Neutrophil (primary cell): ENCODE data around the gene ITGA2B.
"Not testable (repeated sequence)": the region's sequence is repeated elsewhere in the genome, so short reads cannot be mapped to it uniquely, and the experiment has no call there.

ENCODE experiments used
- H3K27ac ChIP-seq: fragments of 200-600 bp; sonication (generic); 2 replicates; pipeline ENCODE4 v1.5.1; 2016; ENCODE audit warnings: mild to moderate bottlenecking, moderate library complexity
- H3K27me3 ChIP-seq: fragments of 200-600 bp; sonication (generic); 2 replicates; pipeline ENCODE4 v1.6.0; 2016; ENCODE audit warnings: mild to moderate bottlenecking
- H3K36me3 ChIP-seq: fragments of 200-600 bp; sonication (generic); 2 replicates; pipeline ENCODE4 v1.5.1; 2017
- H3K4me1 ChIP-seq, 2 experiments: fragments of 200-600 bp in 1 of 2; sonication (generic) in 1 of 2; 1 replicate in 1 of 2; 2 replicates in 1 of 2; pipeline versions ENCODE4 v1.5.1 to v1.6.1; 2013 to 2016; ENCODE audit warnings: low read depth in 1 of 2, low read length in 1 of 2, mild to moderate bottlenecking in 1 of 2, moderate library complexity in 1 of 2; ENCODE audit not compliant: control insufficient read depth in 1 of 2, insufficient read depth in 1 of 2
- H3K4me3 ChIP-seq, 2 experiments: fragments of 200-600 bp in 1 of 2; sonication (generic) in 1 of 2; 1 replicate in 1 of 2; 2 replicates in 1 of 2; pipeline ENCODE4 v1.5.1; 2013 to 2016; ENCODE audit warnings: low read depth in 1 of 2, low read length in 1 of 2, mild to moderate bottlenecking in 1 of 2, moderate library complexity in 1 of 2
- H3K9me3 ChIP-seq: fragments of 200-600 bp; sonication (generic); 2 replicates; pipeline ENCODE4 v1.5.1; 2016
- TF ChIP-seq, protein P1 (sequence below): fragments of 200-600 bp; sonication (generic); IDR thresholded peaks from 2 replicates; pipeline ENCODE4 v1.5.1; 2016; ENCODE audit warnings: antibody characterized with exemption

Gene ITGA2B

GRCh38 chr17:44396946-44397345 lies 7.5 kb upstream of the ITGA2B start:
- no peak overlapping the region for H3K4me3 ChIP-seq
- H3K27ac ChIP-seq: no peak overlapping the region
- peaks cover 51% of the 10 kb centered on the region for H3K36me3 ChIP-seq
- TF ChIP-seq, protein P1, sequence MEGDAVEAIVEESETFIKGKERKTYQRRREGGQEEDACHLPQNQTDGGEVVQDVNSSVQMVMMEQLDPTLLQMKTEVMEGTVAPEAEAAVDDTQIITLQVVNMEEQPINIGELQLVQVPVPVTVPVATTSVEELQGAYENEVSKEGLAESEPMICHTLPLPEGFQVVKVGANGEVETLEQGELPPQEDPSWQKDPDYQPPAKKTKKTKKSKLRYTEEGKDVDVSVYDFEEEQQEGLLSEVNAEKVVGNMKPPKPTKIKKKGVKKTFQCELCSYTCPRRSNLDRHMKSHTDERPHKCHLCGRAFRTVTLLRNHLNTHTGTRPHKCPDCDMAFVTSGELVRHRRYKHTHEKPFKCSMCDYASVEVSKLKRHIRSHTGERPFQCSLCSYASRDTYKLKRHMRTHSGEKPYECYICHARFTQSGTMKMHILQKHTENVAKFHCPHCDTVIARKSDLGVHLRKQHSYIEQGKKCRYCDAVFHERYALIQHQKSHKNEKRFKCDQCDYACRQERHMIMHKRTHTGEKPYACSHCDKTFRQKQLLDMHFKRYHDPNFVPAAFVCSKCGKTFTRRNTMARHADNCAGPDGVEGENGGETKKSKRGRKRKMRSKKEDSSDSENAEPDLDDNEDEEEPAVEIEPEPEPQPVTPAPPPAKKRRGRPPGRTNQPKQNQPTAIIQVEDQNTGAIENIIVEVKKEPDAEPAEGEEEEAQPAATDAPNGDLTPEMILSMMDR: no peak
- no peaks in the 10 kb centered on the region for H3K9me3 ChIP-seq
- H3K4me1 ChIP-seq: no peaks in the 10 kb centered on the region
- H3K27me3 ChIP-seq: no peaks in the 10 kb centered on the region

DNA sequence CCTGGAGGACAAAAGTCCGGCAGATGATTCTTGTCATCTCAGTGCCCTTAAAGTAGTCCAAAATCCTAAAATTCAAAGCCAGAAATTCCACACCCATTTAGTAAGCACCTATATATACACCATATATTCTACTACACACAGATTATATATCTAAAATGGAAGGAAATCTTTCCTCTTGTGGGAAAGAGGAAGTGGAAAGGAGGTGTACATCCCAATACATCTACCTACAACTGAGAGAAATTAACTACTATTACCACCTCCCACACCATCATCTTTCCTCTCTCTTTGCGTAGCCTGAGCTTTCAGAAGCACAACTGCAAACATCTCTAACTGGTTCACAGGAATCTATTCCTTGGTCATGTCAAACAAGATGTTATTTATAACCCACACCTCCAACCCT lies 5.4 kb upstream of the ITGA2B start:
- H3K9me3 ChIP-seq: no peaks in the 10 kb centered on the region
- H3K4me3 ChIP-seq: no peak overlapping the region
- H3K27ac ChIP-seq: no peak overlapping the region
- TF ChIP-seq, protein P1: no peak
- H3K27me3 ChIP-seq: peaks cover 5% of the 10 kb centered on the region
- H3K36me3 ChIP-seq: peaks cover 32% of the 10 kb centered on the region
- H3K4me1 ChIP-seq: no peaks in the 10 kb centered on the region

- not testable (repeated sequence) for H3K4me3 ChIP-seq, H3K27me3 ChIP-seq, H3K9me3 ChIP-seq, H3K27ac ChIP-seq, H3K4me1 ChIP-seq
- H3K36me3 ChIP-seq: peaks cover 24% of the 10 kb centered on the region
Measured at GRCh38 chr17:44394112-44394511, 4.7 kb upstream of the ITGA2B start.

- H3K4me1 ChIP-seq: peaks cover 5 to 9% of the 10 kb centered on the region in 2 experiments
- H3K9me3 ChIP-seq: no peaks in the 10 kb centered on the region
- H3K36me3 ChIP-seq: no peaks in the 10 kb centered on the region
- no peak overlapping the region for H3K27ac ChIP-seq
- TF ChIP-seq, protein P1: no peak
- no peak overlapping the region for H3K4me3 ChIP-seq
- H3K27me3 ChIP-seq: peaks cover 39% of the 10 kb centered on the region
Measured at GRCh38 chr17:44390250-44390870, 911 bp upstream of the ITGA2B start.

DNA sequence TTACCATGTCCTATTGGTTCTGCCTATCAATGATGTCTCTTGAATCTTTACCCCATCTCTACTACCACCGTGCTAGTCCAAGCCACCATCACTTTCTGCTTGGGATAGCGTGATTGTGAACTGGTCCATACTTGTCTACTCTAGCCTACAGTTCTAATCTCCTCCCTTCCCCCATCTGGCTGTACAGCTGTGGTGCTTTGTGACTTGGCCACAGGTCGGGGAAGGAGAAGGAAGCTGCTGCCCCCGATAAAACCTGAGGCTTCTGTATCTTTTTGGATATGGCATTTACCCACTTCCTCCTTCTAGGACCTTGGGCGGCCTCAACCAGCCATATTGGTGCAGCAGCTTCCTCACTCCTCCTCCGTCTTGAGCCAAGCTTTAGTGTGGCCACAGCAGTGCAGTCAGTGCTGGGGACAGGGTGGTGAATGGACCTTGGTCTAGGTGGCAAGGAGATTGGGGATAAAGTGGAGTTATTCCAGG lies 314 bp upstream of the ITGA2B start:
- Histone ChIP-seq H3K36me3 (no peaks in the 10 kb centered on the region), H3K27me3 (peaks cover 45% of the 10 kb centered on the region), H3K4me3 (no peak overlapping the region), H3K4me1 (peaks cover 9 to 15% of the 10 kb centered on the region in 2 experiments), H3K9me3 (no peaks in the 10 kb centered on the region), H3K27ac (no peak overlapping the region)
- TF ChIP-seq, protein P1: no peak

GRCh38 chr17:44387804-44388203 lies 1.6 kb downstream of the ITGA2B start:
- TF ChIP-seq, protein P1: no peak
- H3K27ac ChIP-seq: no peak overlapping the region
- H3K9me3 ChIP-seq: no peaks in the 10 kb centered on the region
- H3K27me3 ChIP-seq: peaks cover 64% of the 10 kb centered on the region
- peaks cover 13 to 17% of the 10 kb centered on the region in 2 experiments for H3K4me1 ChIP-seq
- H3K36me3 ChIP-seq: no peaks in the 10 kb centered on the region
- no peak overlapping the region for H3K4me3 ChIP-seq
